ENCODE results near the gene MAST4.

Gene MAST4

GRCh38 chr5:66738136-66738535 is 141.9 kb downstream of the MAST4 start:
- H2BK15ac ChIP-seq (ENCODE audit: low read depth, poor library complexity, severe bottlenecking): no peak overlapping the region
- H2BK12ac ChIP-seq (ENCODE audit: low read length in 2 of 2): no peak overlapping the region
- peaks cover 18 to 19% of the 10 kb centered on the region in 2 experiments for H3K27me3 ChIP-seq (ENCODE audit: control insufficient read depth in 1 of 2, insufficient read depth in 1 of 2, low read length in 2 of 2)
- peaks cover 1% of the 10 kb centered on the region for H3K4me1 ChIP-seq (ENCODE audit: control insufficient read depth, insufficient read depth, low read depth, low read length)
- WGBS: 100% methylated on average over 1 of the region's 1 CpG
- H3K14ac ChIP-seq (ENCODE audit: low read length in 2 of 2): no peak overlapping the region
- H3K23ac ChIP-seq (ENCODE audit: low read length in 2 of 2): no peak overlapping the region
- no peak overlapping the region for H4K91ac ChIP-seq (ENCODE audit: low read length)
- no peak overlapping the region for H3K27ac ChIP-seq (ENCODE audit: low read length, poor library complexity, severe bottlenecking)
- H2AFZ ChIP-seq (ENCODE audit: low read depth, low read length): no peak overlapping the region
- H3K79me1 ChIP-seq (replicated peaks; ENCODE audit: low read length, poor library complexity, severe bottlenecking): no peaks in the 10 kb centered on the region
- H2AK5ac ChIP-seq (ENCODE audit: low read length, severe bottlenecking): no peak overlapping the region
- no peaks in the 10 kb centered on the region for H3K9me3 ChIP-seq (ENCODE audit: control insufficient read depth, low read length)
- no peak for DNase-seq
- H3K18ac ChIP-seq (ENCODE audit: low read depth in 1 of 2, low read length in 2 of 2): no peak overlapping the region
- no peak overlapping the region for H2BK120ac ChIP-seq (ENCODE audit: low read depth, low read length)
- H2BK5ac ChIP-seq (ENCODE audit: low read depth, low read length, poor library complexity, severe bottlenecking): no peak overlapping the region
- no peak overlapping the region for H3K4me2 ChIP-seq (ENCODE audit: low read length, poor library complexity, severe bottlenecking)
- no peaks in the 10 kb centered on the region for H3K36me3 ChIP-seq (ENCODE audit: control insufficient read depth in 1 of 2, insufficient read depth in 2 of 2, low read depth in 1 of 2, low read length in 2 of 2)
- H3K4ac ChIP-seq (ENCODE audit: low read depth in 1 of 2, low read length in 2 of 2): no peak overlapping the region
- H3K9ac ChIP-seq (ENCODE audit: low read length): no peak overlapping the region
- no peak overlapping the region for H3K4me3 ChIP-seq (ENCODE audit: insufficient read depth in 1 of 2, low read depth in 1 of 2, low read length in 2 of 2)
- no peak overlapping the region for H4K8ac ChIP-seq (ENCODE audit: low read length)

GRCh38 chr5:66739021-66739420 is 142.8 kb downstream of the MAST4 start:
- DNase-seq: no peak
- H3K79me1 ChIP-seq (replicated peaks; ENCODE audit: low read length, poor library complexity, severe bottlenecking): no peaks in the 10 kb centered on the region
- H4K91ac ChIP-seq (ENCODE audit: low read length): no peak overlapping the region
- no peak overlapping the region for H2BK15ac ChIP-seq (ENCODE audit: low read depth, poor library complexity, severe bottlenecking)
- H3K27me3 ChIP-seq (ENCODE audit: control insufficient read depth in 1 of 2, insufficient read depth in 1 of 2, low read length in 2 of 2): peaks cover 18 to 19% of the 10 kb centered on the region in 2 experiments
- no peak overlapping the region for H2BK12ac ChIP-seq (ENCODE audit: low read length in 2 of 2)
- no peak overlapping the region for H3K14ac ChIP-seq (ENCODE audit: low read length in 2 of 2)
- H2AFZ ChIP-seq (ENCODE audit: low read depth, low read length): no peak overlapping the region
- H4K8ac ChIP-seq (ENCODE audit: low read length): no peak overlapping the region
- WGBS: 93% methylated on average over 2 of the region's 3 CpGs
- no peak overlapping the region for H3K4me3 ChIP-seq (ENCODE audit: insufficient read depth in 1 of 2, low read depth in 1 of 2, low read length in 2 of 2)
- no peaks in the 10 kb centered on the region for H3K36me3 ChIP-seq (ENCODE audit: control insufficient read depth in 1 of 2, insufficient read depth in 2 of 2, low read depth in 1 of 2, low read length in 2 of 2)
- H3K23ac ChIP-seq (ENCODE audit: low read length in 2 of 2): no peak overlapping the region
- H3K18ac ChIP-seq (ENCODE audit: low read depth in 1 of 2, low read length in 2 of 2): no peak overlapping the region
- no peak overlapping the region for H2AK5ac ChIP-seq (ENCODE audit: low read length, severe bottlenecking)
- H3K4me2 ChIP-seq (ENCODE audit: low read length, poor library complexity, severe bottlenecking): no peak overlapping the region
- no peak overlapping the region for H3K4ac ChIP-seq (ENCODE audit: low read depth in 1 of 2, low read length in 2 of 2)
- no peak overlapping the region for H3K9ac ChIP-seq (ENCODE audit: low read length)
- no peak overlapping the region for H2BK120ac ChIP-seq (ENCODE audit: low read depth, low read length)
- H2BK5ac ChIP-seq (ENCODE audit: low read depth, low read length, poor library complexity, severe bottlenecking): no peak overlapping the region
- H3K27ac ChIP-seq (ENCODE audit: low read length, poor library complexity, severe bottlenecking): no peak overlapping the region
- H3K4me1 ChIP-seq (ENCODE audit: control insufficient read depth, insufficient read depth, low read depth, low read length): no peaks in the 10 kb centered on the region
- H3K9me3 ChIP-seq (ENCODE audit: control insufficient read depth, low read length): no peaks in the 10 kb centered on the region

GRCh38 chr5:66739951-66740350 is 143.8 kb downstream of the MAST4 start:
- no peak overlapping the region for H2AFZ ChIP-seq (ENCODE audit: low read depth, low read length)
- no peak overlapping the region for H2BK12ac ChIP-seq (ENCODE audit: low read length in 2 of 2)
- H2BK15ac ChIP-seq (ENCODE audit: low read depth, poor library complexity, severe bottlenecking): no peak overlapping the region
- H3K9me3 ChIP-seq (ENCODE audit: control insufficient read depth, low read length): no peaks in the 10 kb centered on the region
- no peak overlapping the region for H2BK5ac ChIP-seq (ENCODE audit: low read depth, low read length, poor library complexity, severe bottlenecking)
- H2AK5ac ChIP-seq (ENCODE audit: low read length, severe bottlenecking): no peak overlapping the region
- H3K4me2 ChIP-seq (ENCODE audit: low read length, poor library complexity, severe bottlenecking): no peak overlapping the region
- H3K4me3 ChIP-seq (ENCODE audit: insufficient read depth in 1 of 2, low read depth in 1 of 2, low read length in 2 of 2): no peak overlapping the region
- no peaks in the 10 kb centered on the region for H3K4me1 ChIP-seq (ENCODE audit: control insufficient read depth, insufficient read depth, low read depth, low read length)
- WGBS: 90% methylated on average over 3 of the region's 3 CpGs
- no peak overlapping the region for H3K23ac ChIP-seq (ENCODE audit: low read length in 2 of 2)
- H3K18ac ChIP-seq (ENCODE audit: low read depth in 1 of 2, low read length in 2 of 2): no peak overlapping the region
- H3K36me3 ChIP-seq (ENCODE audit: control insufficient read depth in 1 of 2, insufficient read depth in 2 of 2, low read depth in 1 of 2, low read length in 2 of 2): no peaks in the 10 kb centered on the region
- no peak overlapping the region for H3K9ac ChIP-seq (ENCODE audit: low read length)
- no peaks in the 10 kb centered on the region for H3K79me1 ChIP-seq (replicated peaks; ENCODE audit: low read length, poor library complexity, severe bottlenecking)
- no peak overlapping the region for H3K14ac ChIP-seq (ENCODE audit: low read length in 2 of 2)
- H3K4ac ChIP-seq (ENCODE audit: low read depth in 1 of 2, low read length in 2 of 2): no peak overlapping the region
- H4K91ac ChIP-seq (ENCODE audit: low read length): no peak overlapping the region
- no peak overlapping the region for H3K27ac ChIP-seq (ENCODE audit: low read length, poor library complexity, severe bottlenecking)
- DNase-seq: no peak
- peak overlapping the region; percentile 57 for H2BK120ac ChIP-seq (ENCODE audit: low read depth, low read length)
- H4K8ac ChIP-seq (ENCODE audit: low read length): no peak overlapping the region
- peaks cover 15 to 19% of the 10 kb centered on the region in 2 experiments for H3K27me3 ChIP-seq (ENCODE audit: control insufficient read depth in 1 of 2, insufficient read depth in 1 of 2, low read length in 2 of 2)

- Histone ChIP-seq H3K18ac (ENCODE audit: low read depth in 1 of 2, low read length in 2 of 2) (no peak overlapping the region), H3K14ac (ENCODE audit: low read length in 2 of 2) (no peak overlapping the region), H3K23ac (ENCODE audit: low read length in 2 of 2) (no peak overlapping the region), H2BK15ac (ENCODE audit: low read depth, poor library complexity, severe bottlenecking) (no peak overlapping the region), H2AK5ac (ENCODE audit: low read length, severe bottlenecking) (no peak overlapping the region), H3K4me3 (ENCODE audit: insufficient read depth in 1 of 2, low read depth in 1 of 2, low read length in 2 of 2) (no peak overlapping the region), H2BK120ac (ENCODE audit: low read depth, low read length) (no peak overlapping the region), H3K36me3 (ENCODE audit: control insufficient read depth in 1 of 2, insufficient read depth in 2 of 2, low read depth in 1 of 2, low read length in 2 of 2) (no peaks in the 10 kb centered on the region), H3K27me3 (ENCODE audit: control insufficient read depth in 1 of 2, insufficient read depth in 1 of 2, low read length in 2 of 2) (peaks cover 10 to 15% of the 10 kb centered on the region in 2 experiments), H3K4me2 (ENCODE audit: low read length, poor library complexity, severe bottlenecking) (no peak overlapping the region), H3K4me1 (ENCODE audit: control insufficient read depth, insufficient read depth, low read depth, low read length) (no peaks in the 10 kb centered on the region), H4K8ac (ENCODE audit: low read length) (no peak overlapping the region), H3K9ac (ENCODE audit: low read length) (no peak overlapping the region), H3K9me3 (ENCODE audit: control insufficient read depth, low read length) (no peaks in the 10 kb centered on the region), H3K4ac (ENCODE audit: low read depth in 1 of 2, low read length in 2 of 2) (no peak overlapping the region), H3K27ac (ENCODE audit: low read length, poor library complexity, severe bottlenecking) (no peak overlapping the region), H2BK12ac (ENCODE audit: low read length in 2 of 2) (no peak overlapping the region), H4K91ac (ENCODE audit: low read length) (no peak overlapping the region), H2AFZ (ENCODE audit: low read depth, low read length) (no peak overlapping the region), H2BK5ac (ENCODE audit: low read depth, low read length, poor library complexity, severe bottlenecking) (no peak overlapping the region), H3K79me1 (replicated peaks; ENCODE audit: low read length, poor library complexity, severe bottlenecking) (no peaks in the 10 kb centered on the region)
- DNase-seq: no peak
- 86% methylated on average over 2 of the region's 2 CpGs for WGBS
Measured at GRCh38 chr5:66741394-66741793, 145.2 kb downstream of the MAST4 start.
